A673 (cell line): Measurements from ENCODE around the gene NANOS3.

ENCODE experiments used
- EZH2 ChIP-seq: fragments of 200-600 bp; sonication (generic); IDR thresholded peaks from 2 replicates; pipeline ENCODE4 v1.6.1; 2017; ENCODE audit warnings: borderline replicate concordance, low read depth, mild to moderate bottlenecking, mixed read lengths, antibody characterized with exemption, low read length; ENCODE audit not compliant: poor library complexity, severe bottlenecking
- TF ChIP-seq, protein P1 (sequence below): fragments of 300-800, 200-600 bp; sonication (generic); conservative IDR thresholded peaks from 2 replicates; pipeline ENCODE4 v1.5.1; 2017; ENCODE audit warnings: low read depth, mild to moderate bottlenecking, antibody characterized with exemption, low read length, moderate library complexity, mixed read lengths

DNA sequence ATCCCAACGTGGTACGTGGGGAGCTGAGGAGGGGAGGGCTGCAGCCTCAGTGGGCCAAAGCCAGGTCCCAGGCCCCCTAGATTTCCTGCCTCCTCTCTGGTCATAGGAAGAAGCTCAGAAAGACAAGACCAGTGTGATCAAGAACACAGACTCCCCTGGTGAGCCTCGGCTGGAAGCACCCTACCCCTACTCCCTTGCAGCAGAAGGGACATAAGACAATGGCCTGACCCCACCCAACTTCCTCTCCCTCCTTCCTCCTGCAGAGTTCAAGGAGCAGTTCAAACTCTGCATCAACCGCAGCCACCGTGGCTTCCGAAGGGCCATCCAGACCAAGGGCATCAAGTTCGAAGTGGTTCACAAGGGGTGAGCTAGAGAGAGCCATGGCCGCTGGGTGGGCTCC, 49.8 kb downstream of the NANOS3 start:
- TF ChIP-seq, protein P1, sequence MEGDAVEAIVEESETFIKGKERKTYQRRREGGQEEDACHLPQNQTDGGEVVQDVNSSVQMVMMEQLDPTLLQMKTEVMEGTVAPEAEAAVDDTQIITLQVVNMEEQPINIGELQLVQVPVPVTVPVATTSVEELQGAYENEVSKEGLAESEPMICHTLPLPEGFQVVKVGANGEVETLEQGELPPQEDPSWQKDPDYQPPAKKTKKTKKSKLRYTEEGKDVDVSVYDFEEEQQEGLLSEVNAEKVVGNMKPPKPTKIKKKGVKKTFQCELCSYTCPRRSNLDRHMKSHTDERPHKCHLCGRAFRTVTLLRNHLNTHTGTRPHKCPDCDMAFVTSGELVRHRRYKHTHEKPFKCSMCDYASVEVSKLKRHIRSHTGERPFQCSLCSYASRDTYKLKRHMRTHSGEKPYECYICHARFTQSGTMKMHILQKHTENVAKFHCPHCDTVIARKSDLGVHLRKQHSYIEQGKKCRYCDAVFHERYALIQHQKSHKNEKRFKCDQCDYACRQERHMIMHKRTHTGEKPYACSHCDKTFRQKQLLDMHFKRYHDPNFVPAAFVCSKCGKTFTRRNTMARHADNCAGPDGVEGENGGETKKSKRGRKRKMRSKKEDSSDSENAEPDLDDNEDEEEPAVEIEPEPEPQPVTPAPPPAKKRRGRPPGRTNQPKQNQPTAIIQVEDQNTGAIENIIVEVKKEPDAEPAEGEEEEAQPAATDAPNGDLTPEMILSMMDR = no peak
- no peak for TF ChIP-seq EZH2
